GM23338 (cell line): ENCODE data around the gene INPP5K. TPM values are rescaled to one million over a fixed set of nuclear protein-coding genes. Genes with fewer than 3 reads are reported as not detected.
A peak's percentile ranks its signal among the peaks of the same experiment; 100 is the strongest.

ENCODE experiments used
- ATAC-seq: fragments of 200-7000 bp; cut with Tn5 transposase; 3 replicates; pipeline ENCODE4 v1.9.1; 2020
- DNase-seq: peaks from one replicate; pipeline ENCODE4 v3.0.0-alpha.2; 2015; ENCODE audit warnings: low spot score
- H2AFZ ChIP-seq: fragments of 200-600 bp; sonication (generic); 2 replicates; pipeline ENCODE4 v1.8.0; 2016; ENCODE audit warnings: antibody characterized with exemption, mild to moderate bottlenecking, moderate library complexity
- H3F3A ChIP-seq: fragments of 200-600 bp; sonication (generic); replicated peaks from 2 replicates; pipeline ENCODE4 v1.8.0; 2017; ENCODE audit warnings: antibody characterized with exemption, mixed run types, low read depth
- H3K27ac ChIP-seq: fragments of 200-600 bp; sonication (generic); 2 replicates; pipeline ENCODE4 v1.6.1; 2016; ENCODE audit warnings: low read depth
- H3K27me3 ChIP-seq: fragments of 200-600 bp; sonication (generic); 2 replicates; pipeline ENCODE4 v1.8.0; 2016; ENCODE audit warnings: mild to moderate bottlenecking, mixed run types, moderate library complexity; ENCODE audit not compliant: insufficient read depth
- H3K36me3 ChIP-seq: fragments of 200-600 bp; sonication (generic); 2 replicates; pipeline ENCODE4 v1.8.0; 2016; ENCODE audit warnings: mild to moderate bottlenecking; ENCODE audit not compliant: insufficient read depth
- H3K4me1 ChIP-seq: fragments of 200-600 bp; sonication (generic); 2 replicates; pipeline ENCODE4 v1.8.0; 2016; ENCODE audit warnings: mild to moderate bottlenecking, moderate library complexity; ENCODE audit not compliant: insufficient read depth
- H3K4me2 ChIP-seq: fragments of 200-600 bp; sonication (generic); 2 replicates; pipeline ENCODE4 v1.7.1; 2017; ENCODE audit warnings: mixed run types
- H3K4me3 ChIP-seq: fragments of 200-600 bp; sonication (generic); 2 replicates; pipeline ENCODE4 v1.6.1; 2016; ENCODE audit warnings: mixed run types
- H3K79me2 ChIP-seq: fragments of 200-600 bp; sonication (generic); replicated peaks from 2 replicates; pipeline ENCODE4 v1.8.0; 2017; ENCODE audit warnings: mild to moderate bottlenecking; ENCODE audit not compliant: insufficient read depth
- H3K9me2 ChIP-seq: fragments of 200-600 bp; sonication (generic); 2 replicates; pipeline ENCODE4 v1.8.0; 2017; ENCODE audit not compliant: insufficient read depth
- H4K20me1 ChIP-seq: fragments of 200-600 bp; sonication (generic); replicated peaks from 2 replicates; pipeline ENCODE4 v1.8.0; 2017; ENCODE audit warnings: mild to moderate bottlenecking; ENCODE audit not compliant: insufficient read depth
- H3K27ac Mint-ChIP-seq: 2 replicates; pipeline ENCODE4 v1.8.0; 2020; ENCODE audit warnings: inconsistent platforms, mild to moderate bottlenecking, moderate library complexity, mixed read lengths
- H3K27me3 Mint-ChIP-seq: 3 replicates; pipeline ENCODE4 v1.8.0; 2022; ENCODE audit warnings: low read depth, mild to moderate bottlenecking, moderate library complexity, mixed read lengths, inconsistent platforms; ENCODE audit not compliant: insufficient read depth, poor library complexity
- H3K36me3 Mint-ChIP-seq: 3 replicates; pipeline ENCODE4 v1.8.0; 2021; ENCODE audit warnings: low read depth, mild to moderate bottlenecking, inconsistent platforms, moderate library complexity, mixed read lengths
- H3K4me1 Mint-ChIP-seq: 3 replicates; pipeline ENCODE4 v1.8.0; 2020; ENCODE audit warnings: mild to moderate bottlenecking, inconsistent platforms, mixed read lengths
- H3K4me3 Mint-ChIP-seq: 3 replicates; pipeline ENCODE4 v1.8.0; 2021; ENCODE audit warnings: moderate library complexity, mild to moderate bottlenecking, inconsistent platforms, mixed read lengths
- H3K9me3 Mint-ChIP-seq: 3 replicates; pipeline ENCODE4 v1.8.0; 2020; ENCODE audit warnings: moderate library complexity, mild to moderate bottlenecking, inconsistent platforms, mixed read lengths
- CREB1 ChIP-seq: fragments of 250-450 bp; sonication (Bioruptor Pico); IDR thresholded peaks from 2 replicates; pipeline ENCODE4 v1.5.0; 2020; ENCODE audit warnings: low read depth, mild to moderate bottlenecking, moderate library complexity
- JUNB ChIP-seq: IDR thresholded peaks from one replicate; pipeline ENCODE4 v1.6.1; 2016; ENCODE audit warnings: antibody characterized with exemption; ENCODE audit not compliant: unreplicated experiment
- NANOG ChIP-seq: IDR thresholded peaks from 2 replicates; pipeline ENCODE4 v1.6.1; 2016; ENCODE audit warnings: antibody characterized with exemption, borderline replicate concordance
- POLR2AphosphoS5 ChIP-seq: IDR thresholded peaks from 2 replicates; pipeline ENCODE4 v1.6.1; 2016; ENCODE audit warnings: antibody characterized with exemption, low read depth
- STAT1 ChIP-seq: IDR thresholded peaks from one replicate; pipeline ENCODE4 v1.6.1; 2016; ENCODE audit warnings: antibody characterized with exemption; ENCODE audit not compliant: unreplicated experiment
- ZNF114 ChIP-seq: fragments of 250-450 bp; sonication (Bioruptor Pico); IDR thresholded peaks from 2 replicates; pipeline ENCODE4 v1.5.0; 2020; ENCODE audit warnings: mild to moderate bottlenecking, moderate library complexity
- polyA plus RNA-seq: library from polyadenylated mRNA; unstranded; fragments of >200 nt; fragmentation: Nextera tagmentation; extraction: Ambion mirVana; gene quantifications from 2 replicates; pipeline ENCODE4 v1.2.1, GENCODE V29; 2016
- total RNA-seq: library from RNA; depleted of rRNA; stranded (reverse); fragments of >200 nt; shearing (Covaris generic); gene quantifications from 2 replicates; pipeline ENCODE4 v1.2.3, GENCODE V29; 2014
- TF ChIP-seq, protein P1 (sequence below), 2 experiments: fragments of 200-600 bp in 1 of 2; sonication (generic) in 1 of 2; conservative IDR thresholded peaks; 2 replicates each; pipeline versions ENCODE4 v1.5.1 to v1.6.1; 2016 to 2017; ENCODE audit warnings: antibody characterized with exemption in 2 of 2, low read depth in 2 of 2, mild to moderate bottlenecking in 2 of 2, moderate library complexity in 1 of 2
- TF ChIP-seq, protein P2 (sequence below): IDR thresholded peaks from one replicate; pipeline ENCODE4 v1.6.1; 2018; ENCODE audit warnings: antibody characterized with exemption; ENCODE audit not compliant: unreplicated experiment

INPP5K gene
- total and polyA plus RNA-seq, 2 experiments from 2014 or later, result 8.4 to 29.7 TPM

DNA sequence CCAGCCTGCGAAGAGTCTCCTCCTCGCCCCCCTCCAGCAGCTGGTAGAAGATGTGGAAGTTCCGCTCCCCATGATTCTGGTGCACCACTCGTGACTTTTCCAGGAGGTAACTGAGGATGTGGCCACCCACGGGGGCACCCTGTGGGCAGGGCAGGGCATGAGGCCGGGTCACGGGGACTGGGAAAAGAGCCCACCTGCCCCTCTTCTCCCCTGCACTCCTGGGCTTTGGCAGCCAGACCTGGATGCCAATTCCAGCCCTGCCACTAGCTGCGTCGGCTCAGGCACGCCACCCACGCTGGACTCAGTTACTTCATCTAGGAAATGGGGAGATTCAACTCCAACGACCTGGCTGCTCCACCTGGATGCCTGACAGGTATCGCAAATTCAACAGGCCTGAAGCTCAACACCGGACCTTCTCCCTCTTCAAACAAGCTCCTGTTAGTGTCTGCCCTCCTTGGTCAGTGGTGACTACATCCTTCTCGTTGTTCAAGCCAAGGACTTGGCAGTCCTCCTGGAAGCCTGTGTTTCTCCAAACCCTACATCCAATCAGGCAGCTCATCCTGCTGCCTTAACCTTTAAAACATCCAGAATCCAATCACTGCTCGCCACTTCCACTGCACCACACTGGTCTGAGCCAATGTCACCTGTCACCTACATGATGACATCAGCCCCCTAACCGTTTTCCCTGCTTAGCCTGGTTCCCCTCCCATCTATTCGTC lies 35.5 kb downstream of the INPP5K start:
- no peak for TF ChIP-seq ZNF114 (CRISPR knock-in tag)
- H3K36me3 ChIP-seq, result no peaks in the 10 kb centered on the region
- ATAC-seq (no peak), DNase-seq (no peak)
- Mint-ChIP-seq H3K9me3 (no peaks in the 10 kb centered on the region), H3K27ac (no peak overlapping the region), H3K4me3 (no peak overlapping the region; the same call in 2 of the 3 replicates), H3K27me3 (peaks cover 21% of the 10 kb centered on the region), H3K4me1 (peaks cover 17% of the 10 kb centered on the region), H3K36me3 (peaks cover 29% of the 10 kb centered on the region)
- H3K79me2 ChIP-seq, result no peaks in the 10 kb centered on the region
- H3K27ac ChIP-seq, result no peak overlapping the region
- no peaks in the 10 kb centered on the region for H3K9me2 ChIP-seq
- H3F3A ChIP-seq, result peaks cover 12% of the 10 kb centered on the region; the same call in 1 of the 2 replicates
- no peak overlapping the region for H2AFZ ChIP-seq
- H4K20me1 ChIP-seq, result no peaks in the 10 kb centered on the region; the same call in 1 of the 2 replicates
- peaks cover 7% of the 10 kb centered on the region; the same call in 1 of the 2 replicates for H3K4me1 ChIP-seq
- H3K4me3 ChIP-seq, result no peak overlapping the region
- H3K4me2 ChIP-seq, result no peak overlapping the region
- H3K27me3 ChIP-seq, result peaks cover 1% of the 10 kb centered on the region

DNA sequence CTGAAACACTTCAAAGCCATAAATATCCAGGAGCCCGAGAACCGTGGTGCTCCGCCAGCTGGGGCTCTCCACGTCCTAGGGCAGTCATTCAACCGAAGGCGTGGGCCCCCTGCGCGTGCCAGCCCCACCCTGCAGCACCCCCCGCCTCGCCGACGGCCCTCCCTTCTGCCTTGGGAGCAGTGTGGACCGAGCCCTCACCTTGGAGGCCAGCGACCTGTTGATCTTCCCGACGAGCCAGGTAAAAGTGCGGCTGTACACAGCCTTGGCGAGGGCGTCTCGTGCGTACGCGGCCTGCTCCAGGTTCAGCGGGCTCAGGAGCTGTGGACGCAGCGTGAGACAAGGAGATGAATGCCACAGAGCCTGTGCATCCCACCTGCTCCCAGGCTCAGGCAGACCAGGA lies 38.0 kb downstream of the INPP5K start:
- Histone ChIP-seq H3K27ac (no peak overlapping the region), H2AFZ (no peak overlapping the region), H3K36me3 (no peaks in the 10 kb centered on the region), H3K4me2 (no peak overlapping the region), H4K20me1 (no peaks in the 10 kb centered on the region; the same call in 1 of the 2 replicates), H3K27me3 (no peaks in the 10 kb centered on the region), H3K4me1 (peaks cover 2% of the 10 kb centered on the region; the same call in 1 of the 2 replicates), H3K4me3 (no peak overlapping the region), H3K79me2 (no peaks in the 10 kb centered on the region), H3F3A (peaks cover 6% of the 10 kb centered on the region; the same call in 1 of the 2 replicates), H3K9me2 (no peaks in the 10 kb centered on the region)
- H3K27ac Mint-ChIP-seq, result no peak overlapping the region
- no peak overlapping the region for H3K4me3 Mint-ChIP-seq
- peaks cover 24% of the 10 kb centered on the region for H3K36me3 Mint-ChIP-seq
- H3K4me1 Mint-ChIP-seq, result peaks cover 7% of the 10 kb centered on the region
- no peak for ATAC-seq
- H3K9me3 Mint-ChIP-seq, result no peaks in the 10 kb centered on the region
- no peak for TF ChIP-seq POLR2AphosphoS5
- TF ChIP-seq NANOG, result no peak
- TF ChIP-seq ZNF114 (CRISPR knock-in tag), result no peak
- no peak for DNase-seq
- H3K27me3 Mint-ChIP-seq, result peaks cover 13% of the 10 kb centered on the region

DNA sequence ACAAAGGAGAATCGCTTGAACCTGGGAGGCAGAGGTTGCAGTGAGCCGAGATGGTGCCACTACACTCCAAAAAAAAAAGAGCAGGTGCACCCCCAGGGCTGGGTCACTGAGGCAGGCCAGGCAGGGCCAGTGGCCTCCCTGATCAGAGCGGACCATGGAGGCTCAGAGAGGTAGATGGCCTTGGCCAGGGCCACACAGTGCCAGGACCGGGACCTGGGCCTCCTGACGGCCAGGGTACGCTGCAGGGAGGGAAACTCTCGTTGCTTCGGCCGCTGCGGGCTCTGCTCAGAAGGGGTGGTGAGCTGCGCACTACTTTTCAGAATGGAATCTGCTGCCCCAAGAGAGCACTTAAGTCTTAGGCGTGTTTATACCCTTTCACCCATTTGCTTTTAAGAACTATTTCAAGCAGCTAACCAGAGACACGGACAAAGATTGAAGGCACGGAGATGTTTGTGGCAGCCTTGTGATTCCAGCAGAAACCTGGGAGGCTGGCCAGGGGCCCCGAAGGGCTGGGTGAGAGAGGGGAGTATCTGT lies 41.0 kb downstream of the INPP5K start:
- Histone ChIP-seq H3K27ac (peak overlapping the region; percentile 32; the same call in 1 of the 2 replicates), H3F3A (peaks cover 4% of the 10 kb centered on the region; the same call in 1 of the 2 replicates), H3K4me2 (no peak overlapping the region), H3K36me3 (no peaks in the 10 kb centered on the region), H3K9me2 (no peaks in the 10 kb centered on the region), H3K27me3 (no peaks in the 10 kb centered on the region), H4K20me1 (0 out of 2 replicates have a peak, but pooled peaks cover 4% of the 10 kb centered on the region), H3K79me2 (no peaks in the 10 kb centered on the region), H2AFZ (no peak overlapping the region), H3K4me1 (peaks cover 5% of the 10 kb centered on the region), H3K4me3 (no peak overlapping the region)
- peaks cover 9% of the 10 kb centered on the region for H3K27me3 Mint-ChIP-seq
- peaks cover 7% of the 10 kb centered on the region for H3K4me1 Mint-ChIP-seq
- H3K4me3 Mint-ChIP-seq, result no peak overlapping the region
- peaks cover 6% of the 10 kb centered on the region for H3K36me3 Mint-ChIP-seq
- DNase-seq, result no peak
- ATAC-seq, result no peak
- H3K9me3 Mint-ChIP-seq, result no peaks in the 10 kb centered on the region
- H3K27ac Mint-ChIP-seq, result peak overlapping the region; percentile 24; the same call in 1 of the 2 replicates
- TF ChIP-seq POLR2AphosphoS5 (no peak), CREB1 (CRISPR knock-in tag) (no peak), NANOG (no peak), JUNB (no peak), STAT1 (no peak)
- TF ChIP-seq, protein P1, sequence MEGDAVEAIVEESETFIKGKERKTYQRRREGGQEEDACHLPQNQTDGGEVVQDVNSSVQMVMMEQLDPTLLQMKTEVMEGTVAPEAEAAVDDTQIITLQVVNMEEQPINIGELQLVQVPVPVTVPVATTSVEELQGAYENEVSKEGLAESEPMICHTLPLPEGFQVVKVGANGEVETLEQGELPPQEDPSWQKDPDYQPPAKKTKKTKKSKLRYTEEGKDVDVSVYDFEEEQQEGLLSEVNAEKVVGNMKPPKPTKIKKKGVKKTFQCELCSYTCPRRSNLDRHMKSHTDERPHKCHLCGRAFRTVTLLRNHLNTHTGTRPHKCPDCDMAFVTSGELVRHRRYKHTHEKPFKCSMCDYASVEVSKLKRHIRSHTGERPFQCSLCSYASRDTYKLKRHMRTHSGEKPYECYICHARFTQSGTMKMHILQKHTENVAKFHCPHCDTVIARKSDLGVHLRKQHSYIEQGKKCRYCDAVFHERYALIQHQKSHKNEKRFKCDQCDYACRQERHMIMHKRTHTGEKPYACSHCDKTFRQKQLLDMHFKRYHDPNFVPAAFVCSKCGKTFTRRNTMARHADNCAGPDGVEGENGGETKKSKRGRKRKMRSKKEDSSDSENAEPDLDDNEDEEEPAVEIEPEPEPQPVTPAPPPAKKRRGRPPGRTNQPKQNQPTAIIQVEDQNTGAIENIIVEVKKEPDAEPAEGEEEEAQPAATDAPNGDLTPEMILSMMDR (conservative IDR thresholded peaks at IDR 0.05; ENCODE audit: low read depth in 2 of 2), result no peak
- TF ChIP-seq, protein P2, sequence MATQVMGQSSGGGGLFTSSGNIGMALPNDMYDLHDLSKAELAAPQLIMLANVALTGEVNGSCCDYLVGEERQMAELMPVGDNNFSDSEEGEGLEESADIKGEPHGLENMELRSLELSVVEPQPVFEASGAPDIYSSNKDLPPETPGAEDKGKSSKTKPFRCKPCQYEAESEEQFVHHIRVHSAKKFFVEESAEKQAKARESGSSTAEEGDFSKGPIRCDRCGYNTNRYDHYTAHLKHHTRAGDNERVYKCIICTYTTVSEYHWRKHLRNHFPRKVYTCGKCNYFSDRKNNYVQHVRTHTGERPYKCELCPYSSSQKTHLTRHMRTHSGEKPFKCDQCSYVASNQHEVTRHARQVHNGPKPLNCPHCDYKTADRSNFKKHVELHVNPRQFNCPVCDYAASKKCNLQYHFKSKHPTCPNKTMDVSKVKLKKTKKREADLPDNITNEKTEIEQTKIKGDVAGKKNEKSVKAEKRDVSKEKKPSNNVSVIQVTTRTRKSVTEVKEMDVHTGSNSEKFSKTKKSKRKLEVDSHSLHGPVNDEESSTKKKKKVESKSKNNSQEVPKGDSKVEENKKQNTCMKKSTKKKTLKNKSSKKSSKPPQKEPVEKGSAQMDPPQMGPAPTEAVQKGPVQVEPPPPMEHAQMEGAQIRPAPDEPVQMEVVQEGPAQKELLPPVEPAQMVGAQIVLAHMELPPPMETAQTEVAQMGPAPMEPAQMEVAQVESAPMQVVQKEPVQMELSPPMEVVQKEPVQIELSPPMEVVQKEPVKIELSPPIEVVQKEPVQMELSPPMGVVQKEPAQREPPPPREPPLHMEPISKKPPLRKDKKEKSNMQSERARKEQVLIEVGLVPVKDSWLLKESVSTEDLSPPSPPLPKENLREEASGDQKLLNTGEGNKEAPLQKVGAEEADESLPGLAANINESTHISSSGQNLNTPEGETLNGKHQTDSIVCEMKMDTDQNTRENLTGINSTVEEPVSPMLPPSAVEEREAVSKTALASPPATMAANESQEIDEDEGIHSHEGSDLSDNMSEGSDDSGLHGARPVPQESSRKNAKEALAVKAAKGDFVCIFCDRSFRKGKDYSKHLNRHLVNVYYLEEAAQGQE, result no peak
